WI38 (cell line): ENCODE measurements around the gene TCHP.

Experiments
- H3K4me3 ChIP-seq: 2 replicates; pipeline ENCODE4 v1.5.1; 2011; ENCODE audit warnings: low read depth, mild to moderate bottlenecking, control low read depth, low read length
- TF ChIP-seq, protein P1 (sequence below): IDR thresholded peaks from 2 replicates; pipeline ENCODE4 v1.5.1; 2012; ENCODE audit warnings: low read depth, mild to moderate bottlenecking, control low read depth, low read length

TCHP gene

GRCh38 chr12:109880043-109880931 is 19.8 kb upstream of the TCHP start, which contains the start of gene GLTP:
Gene GLTP, minus strand, starts transcription at chr12:109880541. Its CDS starts 167 bp downstream, at chr12:109880374.
- peak within 1 kb of the TSS; percentile 93 for H3K4me3 ChIP-seq
- TF ChIP-seq, protein P1, sequence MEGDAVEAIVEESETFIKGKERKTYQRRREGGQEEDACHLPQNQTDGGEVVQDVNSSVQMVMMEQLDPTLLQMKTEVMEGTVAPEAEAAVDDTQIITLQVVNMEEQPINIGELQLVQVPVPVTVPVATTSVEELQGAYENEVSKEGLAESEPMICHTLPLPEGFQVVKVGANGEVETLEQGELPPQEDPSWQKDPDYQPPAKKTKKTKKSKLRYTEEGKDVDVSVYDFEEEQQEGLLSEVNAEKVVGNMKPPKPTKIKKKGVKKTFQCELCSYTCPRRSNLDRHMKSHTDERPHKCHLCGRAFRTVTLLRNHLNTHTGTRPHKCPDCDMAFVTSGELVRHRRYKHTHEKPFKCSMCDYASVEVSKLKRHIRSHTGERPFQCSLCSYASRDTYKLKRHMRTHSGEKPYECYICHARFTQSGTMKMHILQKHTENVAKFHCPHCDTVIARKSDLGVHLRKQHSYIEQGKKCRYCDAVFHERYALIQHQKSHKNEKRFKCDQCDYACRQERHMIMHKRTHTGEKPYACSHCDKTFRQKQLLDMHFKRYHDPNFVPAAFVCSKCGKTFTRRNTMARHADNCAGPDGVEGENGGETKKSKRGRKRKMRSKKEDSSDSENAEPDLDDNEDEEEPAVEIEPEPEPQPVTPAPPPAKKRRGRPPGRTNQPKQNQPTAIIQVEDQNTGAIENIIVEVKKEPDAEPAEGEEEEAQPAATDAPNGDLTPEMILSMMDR: no peak

GRCh38 chr12:109880938-109881337 is 19.1 kb upstream of the TCHP start:
- TF ChIP-seq, protein P1: no peak
- H3K4me3 ChIP-seq: peak overlapping the region; percentile 69

- TF ChIP-seq, protein P1: no peak
- H3K4me3 ChIP-seq: no peak overlapping the region
Observed at GRCh38 chr12:109881752-109882151, 18.3 kb upstream of the TCHP start.

DNA sequence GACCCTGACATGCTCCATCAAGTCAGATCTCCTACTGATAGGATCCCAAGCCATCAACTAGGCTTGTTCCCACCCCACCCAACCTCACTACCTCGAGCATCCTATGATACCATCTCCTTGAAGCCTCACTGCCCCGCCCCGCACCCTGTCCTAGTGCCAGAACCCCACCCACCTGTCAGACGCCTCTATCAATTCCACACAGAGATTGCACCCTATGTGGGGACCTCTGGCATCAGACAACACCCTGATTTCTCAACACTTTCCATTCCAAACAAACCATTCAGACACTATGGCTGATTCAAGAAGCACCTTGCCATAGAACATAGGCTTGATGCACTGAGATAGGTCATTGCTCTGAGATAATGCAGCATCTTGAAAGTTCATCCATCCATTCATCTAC is 16.6 kb upstream of the TCHP start:
- TF ChIP-seq, protein P1: no peak
- no peak overlapping the region for H3K4me3 ChIP-seq

DNA sequence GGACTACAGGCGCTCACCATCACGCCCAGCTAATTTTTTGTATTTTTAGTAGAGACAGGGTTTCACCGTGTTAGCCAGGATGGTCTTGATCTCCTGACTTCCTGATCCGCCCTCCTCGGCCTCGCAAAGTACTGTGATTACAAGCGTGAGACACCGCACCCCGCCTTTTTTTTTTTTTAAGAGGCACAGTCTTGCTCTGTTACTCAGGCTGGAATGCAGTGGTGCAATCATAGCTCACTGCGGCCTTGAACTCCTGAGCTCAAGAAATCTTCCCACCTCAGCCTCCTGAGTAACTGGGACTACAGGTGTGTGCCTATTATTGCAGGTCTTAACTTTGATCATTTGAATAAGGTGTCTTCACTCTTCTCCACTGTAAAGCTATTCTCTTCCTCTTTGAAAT is 14.5 kb upstream of the TCHP start:
- H3K4me3 ChIP-seq: no peak overlapping the region
- TF ChIP-seq, protein P1: no peak

- no peak overlapping the region for H3K4me3 ChIP-seq
- TF ChIP-seq, protein P1: no peak
Observed at GRCh38 chr12:109888179-109889020, 11.7 kb upstream of the TCHP start.
